ENCODE measurements around the gene SLC66A2.

GRCh38 chr18:79905389-79905911 is 46.0 kb downstream of the SLC66A2 start:
- TF ChIP-seq POLR2A (IDR thresholded peaks at IDR 0.05): no peak
- TF ChIP-seq, protein P1, sequence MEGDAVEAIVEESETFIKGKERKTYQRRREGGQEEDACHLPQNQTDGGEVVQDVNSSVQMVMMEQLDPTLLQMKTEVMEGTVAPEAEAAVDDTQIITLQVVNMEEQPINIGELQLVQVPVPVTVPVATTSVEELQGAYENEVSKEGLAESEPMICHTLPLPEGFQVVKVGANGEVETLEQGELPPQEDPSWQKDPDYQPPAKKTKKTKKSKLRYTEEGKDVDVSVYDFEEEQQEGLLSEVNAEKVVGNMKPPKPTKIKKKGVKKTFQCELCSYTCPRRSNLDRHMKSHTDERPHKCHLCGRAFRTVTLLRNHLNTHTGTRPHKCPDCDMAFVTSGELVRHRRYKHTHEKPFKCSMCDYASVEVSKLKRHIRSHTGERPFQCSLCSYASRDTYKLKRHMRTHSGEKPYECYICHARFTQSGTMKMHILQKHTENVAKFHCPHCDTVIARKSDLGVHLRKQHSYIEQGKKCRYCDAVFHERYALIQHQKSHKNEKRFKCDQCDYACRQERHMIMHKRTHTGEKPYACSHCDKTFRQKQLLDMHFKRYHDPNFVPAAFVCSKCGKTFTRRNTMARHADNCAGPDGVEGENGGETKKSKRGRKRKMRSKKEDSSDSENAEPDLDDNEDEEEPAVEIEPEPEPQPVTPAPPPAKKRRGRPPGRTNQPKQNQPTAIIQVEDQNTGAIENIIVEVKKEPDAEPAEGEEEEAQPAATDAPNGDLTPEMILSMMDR (IDR thresholded peaks at IDR 0.05): no peak
